HG03196 (cell line): ENCODE results near the gene LRRC8E.

Source experiments
- ATAC-seq: cut with Tn5 transposase; IDR thresholded peaks from one replicate; pipeline ENCODE4 v1.9.1; 2021; ENCODE audit not compliant: unreplicated experiment

LRRC8E gene

GRCh38 chr19:7918615-7919421, 30.5 kb downstream of the LRRC8E start:
- no peak for ATAC-seq

- ATAC-seq: peak; percentile 56
These were observed 31.6 kb downstream of the LRRC8E start, which contains the start of gene SNAPC2 for GRCh38 chr19:7919610-7920518. Gene SNAPC2 (plus strand): TSS chr19:7920338. CDS start chr19:7920367, 29 bp downstream.

GRCh38 chr19:7920519-7921301, 32.4 kb downstream of the LRRC8E start:
- peak; percentile 34 for ATAC-seq

GRCh38 chr19:7921302-7921966, 33.1 kb downstream of the LRRC8E start:
- ATAC-seq: no peak

GRCh38 chr19:7921967-7922835, 33.9 kb downstream of the LRRC8E start:
- no peak for ATAC-seq

- no peak for ATAC-seq
These were observed 34.5 kb downstream of the LRRC8E start for GRCh38 chr19:7922836-7923195.

- no peak for ATAC-seq
These were observed 35.2 kb downstream of the LRRC8E start for GRCh38 chr19:7923295-7924191.

- ATAC-seq: no peak
These were observed 35.9 kb downstream of the LRRC8E start for GRCh38 chr19:7924241-7924640.

GRCh38 chr19:7924651-7925170, 36.4 kb downstream of the LRRC8E start:
- ATAC-seq: no peak

GRCh38 chr19:7925171-7925851, 37.0 kb downstream of the LRRC8E start:
- ATAC-seq: no peak

GRCh38 chr19:7926021-7926726, 37.9 kb downstream of the LRRC8E start, which contains the start of gene CTXN1:
Gene CTXN1 (minus strand): TSS chr19:7926135. CDS start chr19:7925538, 597 bp downstream.
- ATAC-seq: no peak

- ATAC-seq: no peak
These were observed 38.7 kb downstream of the LRRC8E start for GRCh38 chr19:7926727-7927604.

- no peak for ATAC-seq
These were observed 39.5 kb downstream of the LRRC8E start for GRCh38 chr19:7927605-7928333.

- no peak for ATAC-seq
These were observed 40.0 kb downstream of the LRRC8E start for GRCh38 chr19:7928334-7928706.
